A673 (cell line): ENCODE measurements around the gene TMA7B. TPM values are rescaled to one million over a fixed set of nuclear protein-coding genes. Genes with fewer than 3 reads are reported as not detected.

Experiments used
- BruUV-seq: library from RNA; stranded (reverse); fragments of 400-500 nt; replicated peaks from 2 replicates; lab custom pipeline; 2021; lab: Mats Ljungman, UMichigan
- CTCF ChIA-PET: fragments of 300-600 bp; sonication (Branson Sonifier 250); formaldehyde crosslinking; loops from one replicate; lab custom pipeline; 2022; ENCODE audit warnings: antibody characterized with exemption; lab: Charles Lee
- POLR2A ChIA-PET: fragments of 300-600 bp; sonication (Branson Sonifier 250); formaldehyde crosslinking; loops from one replicate; lab custom pipeline; 2022; ENCODE audit warnings: antibody characterized with exemption; ENCODE audit not compliant: low non-redundant PET; lab: Charles Lee
- DNase-seq: peaks from one replicate; pipeline ENCODE4 v3.0.0-alpha.2; 2015; ENCODE audit warnings: low spot score
- H3K27ac ChIP-seq: fragments of 200-600 bp; sonication (generic); 2 replicates; pipeline ENCODE4 v1.5.1; 2016; ENCODE audit warnings: mixed run types, low read depth, mild to moderate bottlenecking, mixed read lengths, antibody characterized with exemption, low read length; ENCODE audit not compliant: poor library complexity, severe bottlenecking
- H3K27me3 ChIP-seq: fragments of 200-600 bp; sonication (generic); replicated peaks from 2 replicates; pipeline ENCODE4 v1.6.1; 2017; ENCODE audit warnings: mixed run types, low read depth, mild to moderate bottlenecking, mixed read lengths, antibody characterized with exemption, low read length; ENCODE audit not compliant: insufficient read depth, poor library complexity
- H3K36me3 ChIP-seq: fragments of 200-600 bp; sonication (generic); 2 replicates; pipeline ENCODE4 v1.6.1; 2016; ENCODE audit warnings: mixed run types, mild to moderate bottlenecking, mixed read lengths, antibody characterized with exemption, low read length; ENCODE audit not compliant: insufficient read depth, poor library complexity, severe bottlenecking
- H3K4me1 ChIP-seq: fragments of 200-600 bp; sonication (generic); 2 replicates; pipeline ENCODE4 v1.6.1; 2017; ENCODE audit warnings: mixed run types, mild to moderate bottlenecking, mixed read lengths, antibody characterized with exemption, low read length; ENCODE audit not compliant: insufficient read depth, poor library complexity, severe bottlenecking
- H3K4me3 ChIP-seq: fragments of 200-600 bp; sonication (generic); 2 replicates; pipeline ENCODE4 v1.5.1; 2016; ENCODE audit warnings: low read depth, mixed run types, mild to moderate bottlenecking, mixed read lengths, low read length; ENCODE audit not compliant: poor library complexity, severe bottlenecking
- H3K9me3 ChIP-seq: fragments of 200-600 bp; sonication (generic); 2 replicates; pipeline ENCODE4 v1.6.1; 2016; ENCODE audit warnings: mixed run types, low read depth, mild to moderate bottlenecking, mixed read lengths, antibody characterized with exemption, low read length; ENCODE audit not compliant: poor library complexity, severe bottlenecking
- CTCF ChIP-seq: fragments of 300-800, 200-600 bp; sonication (generic); conservative IDR thresholded peaks from 2 replicates; pipeline ENCODE4 v1.5.1; 2017; ENCODE audit warnings: low read depth, mild to moderate bottlenecking, antibody characterized with exemption, low read length, moderate library complexity, mixed read lengths
- EZH2 ChIP-seq: fragments of 200-600 bp; sonication (generic); IDR thresholded peaks from 2 replicates; pipeline ENCODE4 v1.6.1; 2017; ENCODE audit warnings: borderline replicate concordance, low read depth, mild to moderate bottlenecking, mixed read lengths, antibody characterized with exemption, low read length; ENCODE audit not compliant: poor library complexity, severe bottlenecking
- intact Hi-C: fragments of 100-400 bp; cut with micrococcal nuclease; formaldehyde crosslinking; loops from one replicate; pipeline ENCODE4 v1.10.0; 2022; ENCODE audit not compliant: unreplicated experiment
- total RNA-seq: library from RNA; stranded (reverse); gene quantifications from 2 replicates; pipeline ENCODE4 v1.2.3, GENCODE V29; 2021

Gene TMA7B
- total RNA-seq, 1 experiment from 2014 or later, result not detected

DNA sequence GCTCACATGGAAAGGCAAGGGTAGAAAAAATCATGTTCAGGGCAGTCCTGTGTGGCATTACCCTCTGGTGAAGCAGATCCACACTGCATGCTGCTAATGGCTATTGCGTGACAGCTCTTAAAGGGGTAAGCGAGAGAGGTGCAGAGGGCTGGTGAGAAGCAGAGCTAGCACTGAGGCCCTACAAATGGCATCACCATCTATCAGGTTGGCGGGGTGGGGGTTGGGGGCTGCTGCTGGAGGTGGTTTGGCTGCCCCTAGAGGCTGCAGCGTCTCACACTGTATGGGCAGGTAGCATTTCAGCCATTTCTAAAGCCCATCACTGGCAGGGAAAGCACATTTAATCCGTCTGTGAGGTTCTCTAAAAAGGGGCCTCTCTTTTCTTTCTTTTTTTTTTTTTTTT, 16.9 kb upstream of the TMA7B start:
- CTCF ChIA-PET, result no interaction called here
- Histone ChIP-seq H3K4me3 (no peak overlapping the region), H3K9me3 (no peaks in the 10 kb centered on the region), H3K4me1 (no peaks in the 10 kb centered on the region), H3K36me3 (no peaks in the 10 kb centered on the region), H3K27ac (no peak overlapping the region), H3K27me3 (no peaks in the 10 kb centered on the region)
- intact Hi-C loops, result no loop called here
- no peak for TF ChIP-seq EZH2
- no peak for TF ChIP-seq CTCF
- DNase-seq, result no peak
- no TSS peak for BruUV-seq
- POLR2A ChIA-PET, result no interaction called here

DNA sequence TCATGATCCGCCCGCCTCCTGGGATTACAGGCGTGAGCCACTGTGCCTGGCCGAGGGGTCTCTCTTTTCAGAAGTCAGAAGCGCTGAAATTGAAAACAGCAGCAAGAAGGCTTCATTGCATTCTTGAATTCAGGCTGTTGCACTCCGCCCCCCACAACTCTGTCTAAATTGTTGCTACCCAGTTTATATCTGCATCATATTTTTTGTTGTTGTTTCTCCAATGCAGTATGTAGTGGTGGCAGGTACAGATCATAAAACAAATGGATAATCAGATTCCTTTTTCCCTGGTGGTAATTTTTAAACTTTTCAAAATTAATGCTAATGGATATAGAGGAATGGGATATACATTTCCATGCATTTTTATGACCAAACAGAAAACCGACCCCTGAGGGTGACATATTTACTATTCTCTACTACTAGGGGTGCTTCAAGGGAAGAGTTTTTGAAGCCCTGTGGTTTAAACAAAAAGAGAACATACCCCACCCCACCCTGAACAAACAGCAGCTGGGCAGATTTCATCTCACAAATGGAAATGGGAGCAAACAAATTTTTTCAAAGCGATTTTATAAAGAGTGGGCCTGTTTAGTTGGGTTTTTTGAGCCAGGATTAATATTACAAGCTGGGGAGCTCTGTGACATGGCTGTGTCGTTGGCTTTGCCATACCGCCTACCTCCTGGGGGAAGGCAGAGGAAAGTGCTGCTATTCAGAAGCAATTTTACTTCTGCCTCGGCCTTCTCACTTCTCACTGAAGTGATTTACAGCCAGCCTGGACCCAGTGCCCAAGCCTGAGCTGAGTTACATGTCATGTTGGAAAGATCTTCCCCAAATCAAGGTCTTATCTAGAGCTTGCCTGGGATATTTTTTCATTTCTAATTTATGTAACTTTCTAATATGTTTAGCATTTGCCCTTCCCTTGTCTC, 16.0 kb upstream of the TMA7B start:
- Histone ChIP-seq H3K9me3 (no peaks in the 10 kb centered on the region), H3K27ac (no peak overlapping the region), H3K4me1 (no peaks in the 10 kb centered on the region), H3K27me3 (no peaks in the 10 kb centered on the region), H3K36me3 (no peaks in the 10 kb centered on the region), H3K4me3 (no peak overlapping the region)
- no TSS peak for BruUV-seq
- POLR2A ChIA-PET, result no interaction called here
- TF ChIP-seq EZH2 (no peak), CTCF (no peak)
- CTCF ChIA-PET, result no interaction called here
- intact Hi-C loops, result no loop called here
- DNase-seq, result no peak

DNA sequence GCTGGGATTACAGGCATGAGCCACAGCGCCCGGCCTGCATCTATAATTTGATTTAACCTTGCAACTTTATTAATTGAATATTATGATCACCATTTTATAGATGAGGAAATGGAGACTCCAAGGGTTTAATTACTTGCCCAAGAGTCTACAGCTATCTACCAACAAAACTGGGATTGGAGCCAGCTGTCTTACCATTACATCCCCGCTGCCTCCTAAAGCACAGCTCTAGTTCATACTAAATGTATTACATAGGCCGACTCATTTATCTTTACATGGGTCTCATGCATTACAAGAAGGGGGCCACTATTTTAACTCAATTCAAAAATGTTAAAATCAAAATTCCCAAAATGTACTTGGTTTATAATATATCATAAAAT, 14.1 kb upstream of the TMA7B start:
- CTCF ChIA-PET, result no interaction called here
- intact Hi-C loops, result no loop called here
- BruUV-seq, result no TSS peak
- no peak for DNase-seq
- Histone ChIP-seq H3K9me3 (no peaks in the 10 kb centered on the region), H3K27me3 (no peaks in the 10 kb centered on the region), H3K4me3 (no peak overlapping the region), H3K36me3 (no peaks in the 10 kb centered on the region), H3K27ac (no peak overlapping the region), H3K4me1 (no peaks in the 10 kb centered on the region)
- POLR2A ChIA-PET, result no interaction called here
- TF ChIP-seq CTCF (no peak), EZH2 (no peak)
